A172 (cell line): ENCODE data around the gene CPOX. TPM values are rescaled to one million over a fixed set of nuclear protein-coding genes. Genes with fewer than 3 reads are reported as not detected.

Experiments
- DNase-seq: peaks from one replicate; pipeline ENCODE4 v3.0.0-alpha.2; 2015; ENCODE audit warnings: low spot score
- total RNA-seq: library from RNA; depleted of rRNA; stranded (reverse); fragments of >200 nt; shearing (Covaris generic); gene quantifications from 2 replicates; pipeline ENCODE4 v1.2.3, GENCODE V29; 2014

Gene CPOX
- total RNA-seq, 1 experiment from 2014 or later, result 37.1 TPM

GRCh38 chr3:98596087-98596486 lies 2.7 kb upstream of the CPOX start:
- no peak for DNase-seq

- no peak for DNase-seq
These were observed 1.4 kb upstream of the CPOX start for GRCh38 chr3:98594628-98595324.

GRCh38 chr3:98592345-98592935 lies 971 bp downstream of the CPOX start:
- DNase-seq, result no peak

- DNase-seq, result no peak
These were observed 3.9 kb downstream of the CPOX start for GRCh38 chr3:98589331-98590036.

GRCh38 chr3:98588065-98588464 lies 5.3 kb downstream of the CPOX start:
- DNase-seq, result no peak

GRCh38 chr3:98587654-98588053 lies 5.8 kb downstream of the CPOX start:
- no peak for DNase-seq

GRCh38 chr3:98584547-98584946 lies 8.9 kb downstream of the CPOX start:
- DNase-seq, result no peak

- no peak for DNase-seq
These were observed 9.6 kb downstream of the CPOX start for GRCh38 chr3:98583766-98584165.

- no peak for DNase-seq
These were observed 11.4 kb downstream of the CPOX start for GRCh38 chr3:98582042-98582441.

- DNase-seq, result no peak
These were observed 11.9 kb downstream of the CPOX start for GRCh38 chr3:98581474-98581873.

- DNase-seq, result no peak
These were observed 12.7 kb downstream of the CPOX start for GRCh38 chr3:98580401-98581386.

- peak; percentile 63 for DNase-seq
These were observed 16.1 kb downstream of the CPOX start for GRCh38 chr3:98577178-98577895.

GRCh38 chr3:98574132-98574531 lies 19.3 kb downstream of the CPOX start:
- DNase-seq, result no peak

- no peak for DNase-seq
These were observed 20.2 kb downstream of the CPOX start for GRCh38 chr3:98573181-98573728.

- DNase-seq, result no peak
These were observed 25.0 kb downstream of the CPOX start for GRCh38 chr3:98568402-98568801.

GRCh38 chr3:98567666-98568270 lies 25.6 kb downstream of the CPOX start:
- DNase-seq, result no peak

- DNase-seq, result no peak
These were observed 27.6 kb downstream of the CPOX start for GRCh38 chr3:98565843-98566242.

GRCh38 chr3:98565237-98565643 lies 28.2 kb downstream of the CPOX start:
- DNase-seq, result peak; percentile 45

GRCh38 chr3:98564282-98565005 lies 29.0 kb downstream of the CPOX start:
- no peak for DNase-seq
